K562 (cell line): ENCODE data around the gene CENPU. TPM values are rescaled to one million over a fixed set of nuclear protein-coding genes. Genes with fewer than 3 reads are reported as not detected.

Experiments
- ATAC-seq: fragments of 200-7000 bp; cut with Tn5 transposase; 3 replicates; pipeline ENCODE4 v1.9.1; 2020; ENCODE audit warnings: moderate library complexity
- BruUV-seq: library from RNA; stranded (reverse); fragments of 400-500 nt; replicated peaks from 2 replicates; lab custom pipeline; 2021; lab: Mats Ljungman, UMichigan
- CTCF ChIA-PET: fragments of 300-600 bp; formaldehyde crosslinking; extraction: SDS; loops from one replicate; lab custom pipeline; 2021; ENCODE audit warnings: low intra/inter-chr PET ratio; lab: Yijun Ruan, JAX
- POLR2A ChIA-PET: fragments of 300-600, 350-650 bp; sonication (Branson Sonifier 250); formaldehyde crosslinking; extraction: SDS; loops from one replicate; lab custom pipeline; 2021; ENCODE audit warnings: antibody characterized with exemption, inconsistent platforms; lab: Yijun Ruan, JAX
- DNase-seq, 4 experiments: peaks; one replicate each; pipeline versions ENCODE4 v3.0.0 to v3.0.0-alpha.2; 2011 to 2018; ENCODE audit warnings: low spot score in 3 of 4, mixed read lengths in 3 of 4; ENCODE audit errors: extremely low read depth in 1 of 4
- FAIRE-seq: peaks from 2 replicates; lab custom pipeline; 2011; peaks lifted over from hg19 to GRCh38; lab: Jason Lieb, UNC
- H2AFZ ChIP-seq: 2 replicates; pipeline ENCODE4 v1.6.0; 2011; ENCODE audit warnings: low read depth, low read length, control low read depth, inconsistent platforms
- H3K27ac ChIP-seq: fragments of 200-600 bp; 3 replicates; pipeline ENCODE4 v1.8.0; 2011; ENCODE audit warnings: low read depth, mild to moderate bottlenecking, control low read depth, inconsistent platforms, low read length, moderate library complexity, mixed read lengths; ENCODE audit errors: extremely low read depth
- H3K27me3 ChIP-seq, 2 experiments: fragments of 300-600 bp in 1 of 2; 2 replicates in 1 of 2; 3 replicates in 1 of 2; pipeline versions ENCODE4 v1.6.0 to v1.8.0; 2011; ENCODE audit warnings: inconsistent platforms in 2 of 2, low read length in 2 of 2, mild to moderate bottlenecking in 1 of 2, mixed read lengths in 1 of 2, moderate library complexity in 1 of 2; ENCODE audit not compliant: control insufficient read depth in 2 of 2, insufficient read depth in 2 of 2
- H3K36me3 ChIP-seq: fragments of 300-600 bp; 3 replicates; pipeline ENCODE4 v1.8.0; 2011; ENCODE audit warnings: mild to moderate bottlenecking, low read length, inconsistent platforms; ENCODE audit not compliant: control insufficient read depth, insufficient read depth
- H3K4me1 ChIP-seq, 2 experiments: fragments of 200-600 bp in 1 of 2; replicated peaks in 1 of 2; 2 replicates in 1 of 2; 3 replicates in 1 of 2; pipeline versions ENCODE4 v1.5.1 to v1.8.0; 2011; ENCODE audit warnings: inconsistent platforms in 2 of 2, low read length in 2 of 2, mild to moderate bottlenecking in 1 of 2, mixed read lengths in 1 of 2, moderate library complexity in 1 of 2; ENCODE audit not compliant: control insufficient read depth in 2 of 2, insufficient read depth in 2 of 2
- H3K4me2 ChIP-seq: 2 replicates; pipeline ENCODE4 v1.6.1; 2011; ENCODE audit warnings: low read length, control low read depth, inconsistent platforms, mixed read lengths; ENCODE audit not compliant: insufficient read depth
- H3K4me3 ChIP-seq: fragments of 200-600 bp; sonication (generic), shearing (Covaris generic); 2 replicates; pipeline ENCODE4 v1.5.1; 2016; ENCODE audit warnings: control low read depth, inconsistent platforms
- H3K79me2 ChIP-seq: fragments of 200-600 bp; 3 replicates; pipeline ENCODE4 v1.8.0; 2011; ENCODE audit warnings: low read length, inconsistent platforms; ENCODE audit not compliant: control insufficient read depth, insufficient read depth
- H3K9ac ChIP-seq, 2 experiments: 2 replicates each; pipeline versions ENCODE4 v1.6.0 to v1.6.1; 2011; ENCODE audit warnings: low read depth in 2 of 2, low read length in 2 of 2, control low read depth in 1 of 2, inconsistent platforms in 1 of 2, mild to moderate bottlenecking in 1 of 2, mixed read lengths in 1 of 2; ENCODE audit not compliant: insufficient read depth in 1 of 2
- H3K9me1 ChIP-seq: one replicate; pipeline ENCODE4 v1.6.0; 2011; ENCODE audit warnings: inconsistent platforms, mild to moderate bottlenecking, low read length, moderate library complexity; ENCODE audit not compliant: control insufficient read depth, insufficient read depth
- H3K9me3 ChIP-seq: replicated peaks from 2 replicates; pipeline ENCODE4 v1.5.1; 2011; ENCODE audit warnings: low read depth, low read length, inconsistent platforms; ENCODE audit not compliant: control insufficient read depth, insufficient read depth
- H4K20me1 ChIP-seq: replicated peaks from 2 replicates; pipeline ENCODE4 v1.6.1; 2011; ENCODE audit warnings: low read length, inconsistent platforms, mixed read lengths; ENCODE audit not compliant: control insufficient read depth, insufficient read depth
- HSF4 ChIP-seq: fragments of 250-450 bp; sonication (Bioruptor Pico); IDR thresholded peaks from 2 replicates; pipeline ENCODE4 v2.1.2; 2022; ENCODE audit warnings: mild to moderate bottlenecking, moderate library complexity, borderline replicate concordance
- KLF16 ChIP-seq: IDR thresholded peaks from 2 replicates; pipeline ENCODE4 v1.6.1; 2016; ENCODE audit warnings: antibody characterized with exemption
- MECOM ChIP-seq: fragments of 250-450 bp; sonication (Bioruptor Pico); IDR thresholded peaks from 2 replicates; pipeline ENCODE4 v1.8.0; 2022; ENCODE audit warnings: inconsistent platforms
- NFE2 ChIP-seq: IDR thresholded peaks from 2 replicates; pipeline ENCODE4 v1.6.1; 2014; ENCODE audit warnings: antibody characterized with exemption, low read depth
- ZNF395 ChIP-seq: fragments of 200-800 bp; sonication (Bioruptor generic); IDR thresholded peaks from 2 replicates; pipeline ENCODE4 v1.6.1; 2017; ENCODE audit warnings: missing genetic modification characterization, missing compliant biosample characterization
- ZNF398 ChIP-seq: fragments of 250-450 bp; sonication (Bioruptor Pico); IDR thresholded peaks from 2 replicates; pipeline ENCODE4 v1.8.0; 2021; ENCODE audit warnings: moderate library complexity, mild to moderate bottlenecking, inconsistent platforms
- WGBS: fragments of 100-300 bp; shearing (Covaris generic); methylation state at CpG from one replicate; pipeline ENCODE4 v1.1.6; 2016; ENCODE audit warnings: low coverage, mixed read lengths; ENCODE audit not compliant: insufficient coverage; ENCODE audit errors: missing lambda C conversion rate; 5-methylcytosine and 5-hydroxymethylcytosine counted together
- in situ Hi-C: fragments of 300-500 bp; cut with MboI; formaldehyde crosslinking; loops from 4 replicates; pipeline ENCODE4 v1.15.0; 2018; ENCODE audit warnings: inconsistent platforms, mixed read lengths
- intact Hi-C: fragments of 100-400 bp; cut with micrococcal nuclease; formaldehyde crosslinking; loops from 2 replicates; pipeline ENCODE4 v1.14.2; 2022
- polyA plus RNA-seq, 8 experiments: library from polyadenylated mRNA; depleted of rRNA in 4 of 8; stranded (reverse) in 5 of 8; unstranded in 3 of 8; fragments of >200 nt; fragmentation: Nextera tagmentation in 2 of 8; fragmentation: Illumina TruSeq in 1 of 8; extraction: Ambion mirVana in 2 of 8; extraction: Trizol in 1 of 8; gene quantifications; 2 replicates each; pipeline versions ENCODE4 v1.2.1 to v1.2.3, GENCODE V29; 2011 to 2014; ENCODE audit warnings: inconsistent platforms in 1 of 8, missing spikeins in 1 of 8
- total RNA-seq, 7 experiments: library from RNA; depleted of rRNA in 6 of 7; stranded (reverse); fragments of >200 nt in 6 of 7; fragmentation: Illumina TruSeq in 2 of 7; extraction: Trizol in 2 of 7; gene quantifications; 2 replicates each; pipeline versions ENCODE4 v1.2.1 to v1.2.3, GENCODE V29; 2011 to 2021; ENCODE audit warnings: low replicate concordance in 1 of 7

Gene CENPU
- total and polyA plus RNA-seq, 9 of the 15 experiments (the other 6 are each of a cell fraction or from before 2014, with no cell fraction given): 39.4 to 98.7 (median 84.3) TPM

DNA sequence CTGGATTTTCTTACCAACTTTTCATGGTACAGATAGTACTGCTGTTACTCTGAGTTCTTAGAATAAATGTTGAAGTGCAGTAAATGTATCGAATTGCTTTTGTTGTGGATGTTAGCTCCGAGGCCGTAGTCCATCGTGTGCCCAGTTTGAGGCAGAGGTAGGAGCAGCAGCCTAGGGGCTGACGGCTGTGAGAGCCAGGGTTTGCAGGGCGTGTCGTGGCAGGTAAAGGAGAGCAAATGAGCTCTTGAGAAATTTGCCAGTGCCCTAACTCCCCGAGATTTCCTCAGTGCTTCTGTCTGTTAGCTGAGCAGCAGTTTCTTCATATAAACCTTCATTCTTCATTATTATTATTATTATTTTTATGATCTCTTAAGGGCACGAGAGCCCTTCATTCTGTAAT lies 62.8 kb downstream of the CENPU start (continued):
- TF ChIP-seq HSF4 (CRISPR knock-in tag) (no peak), ZNF395 (CRISPR knock-in tag) (no peak), MECOM (CRISPR knock-in tag) (no peak), ZNF398 (no peak)

DNA sequence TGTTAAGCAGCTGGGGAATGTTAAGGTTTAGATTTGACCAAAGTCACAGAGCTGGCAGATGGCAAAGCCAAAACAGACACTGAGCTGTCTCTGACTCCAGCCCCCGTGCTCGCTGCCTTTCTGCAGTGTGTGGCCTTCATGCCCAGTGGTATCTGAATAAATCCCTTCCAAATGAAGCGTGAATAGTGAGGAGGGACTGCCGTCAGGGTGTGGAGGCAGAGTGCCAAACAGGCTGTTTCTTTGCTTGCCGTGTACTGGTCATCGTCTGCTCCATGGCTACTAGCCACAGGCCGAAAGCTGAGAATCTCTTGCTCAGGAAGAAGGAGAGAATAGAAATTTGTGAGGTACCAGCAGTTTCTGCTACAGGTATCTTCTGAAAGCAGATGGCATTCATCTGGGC lies 64.6 kb downstream of the CENPU start:
- POLR2A ChIA-PET: no interaction called here
- CTCF ChIA-PET: no interaction called here
- Histone ChIP-seq H3K36me3 (peaks cover 32% of the 10 kb centered on the region; the same call in 2 of the 3 replicates), H3K27ac (no peak overlapping the region), H2AFZ (no peak overlapping the region), H3K9ac (no peak overlapping the region), H3K79me2 (no peaks in the 10 kb centered on the region), H3K9me1 (no peaks in the 10 kb centered on the region), H3K4me3 (no peak overlapping the region), H3K4me2 (no peak overlapping the region), H3K27me3 (no peaks in the 10 kb centered on the region), H3K4me1 (no peaks in the 10 kb centered on the region), H3K9me3 (no peaks in the 10 kb centered on the region), H4K20me1 (no peaks in the 10 kb centered on the region)
- in situ Hi-C loops: no loop called here
- 58% methylated on average over 7 of the region's 7 CpGs for WGBS
- DNase-seq: no peak
- ATAC-seq: no peak
- BruUV-seq: no TSS peak
- TF ChIP-seq KLF16 (no peak), NFE2 (no peak)
- intact Hi-C loops: no loop called here
- no peak for FAIRE-seq
